Measurements from ENCODE around the gene EPGN. TPM values are rescaled to one million over a fixed set of nuclear protein-coding genes. Genes with fewer than 3 reads are reported as not detected.

The EPGN gene
- total and polyA plus RNA-seq, 2 of the 8 experiments (the other 6 are each of a cell fraction or from before 2014, with no cell fraction given) = not detected

GRCh38 chr4:74317616-74318246, 9.5 kb downstream of the EPGN start:
- no peaks in the 10 kb centered on the region for H3K79me1 ChIP-seq (ENCODE audit: low read depth, low read length)
- H3K4me1 ChIP-seq (replicated peaks in 1 of 4; ENCODE audit: control insufficient read depth in 3 of 4, insufficient read depth in 4 of 4, low read length in 3 of 4) = peaks cover 0 to 5% (median under 1%) of the 10 kb centered on the region in 4 experiments; a peak in 2 of 7 replicates
- DNase-seq (ENCODE audit: low read depth in 1 of 2, low spot score in 2 of 2) (no peak), FAIRE-seq (no peak)
- no peak overlapping the region for H2AFZ ChIP-seq (ENCODE audit: low read length)
- H2AK5ac ChIP-seq (ENCODE audit: low read depth, low read length) = no peak overlapping the region
- 91% methylated on average over 3 of the region's 3 CpGs; no CpG with 5 or more reads in 1 of the 2 experiments for WGBS, 2 experiments (ENCODE audit: extremely low coverage in 1 of 2, insufficient coverage in 1 of 2, insufficient read length in 1 of 2, insufficient replicate concordance in 2 of 2, low coverage in 1 of 2, low lambda C conversion rate in 2 of 2, missing lambda C conversion rate in 1 of 2)
- no peak overlapping the region for H2BK5ac ChIP-seq (ENCODE audit: low read depth, low read length)
- no peaks in the 10 kb centered on the region for H3K79me2 ChIP-seq (ENCODE audit: control insufficient read depth in 1 of 2, insufficient read depth in 2 of 2, low read length in 2 of 2)
- H3K23ac ChIP-seq (ENCODE audit: insufficient read length) = no peak overlapping the region
- no peak overlapping the region for H2BK15ac ChIP-seq (ENCODE audit: low read length)
- no peak overlapping the region for H3K27ac ChIP-seq (ENCODE audit: low read depth, low read length)
- CTCF ChIA-PET (ENCODE audit: partially characterized antibody) = interaction anchor here (0.7 to 5.2 kb wide), 5 partner anchors 30 to 358 kb away, joined by 3 to 42 read pairs (median 3); no protein-coding TSS in a partner anchor
- no peaks in the 10 kb centered on the region for H3K9me3 ChIP-seq (ENCODE audit: insufficient read depth in 2 of 2, low read depth in 1 of 2, low read length in 1 of 2)
- no peak overlapping the region for H3K4me2 ChIP-seq (ENCODE audit: insufficient read depth in 1 of 2, low read depth in 2 of 2, low read length in 2 of 2)
- no peak for TF ChIP-seq MAX (IDR thresholded peaks at IDR 0.05)
- TF ChIP-seq SP2 (IDR thresholded peaks at IDR 0.05; ENCODE audit: low read length) = no peak
- no peak for TF ChIP-seq EGR1 (IDR thresholded peaks at IDR 0.05; ENCODE audit: borderline replicate concordance, low read depth, low read length)
- TF ChIP-seq ZNF274 (IDR thresholded peaks at IDR 0.05; ENCODE audit: borderline replicate concordance, extremely low read depth, low read length) = no peak
- no peak for TF ChIP-seq POU5F1 (IDR thresholded peaks at IDR 0.05; ENCODE audit: low read depth, low read length)
- TF ChIP-seq ATF3 (IDR thresholded peaks at IDR 0.05; ENCODE audit: insufficient read depth, low read depth, low read length) = no peak
- no peak for TF ChIP-seq SP1 (IDR thresholded peaks at IDR 0.05; ENCODE audit: low read depth, low read length)
- H2BK120ac ChIP-seq (replicated peaks; ENCODE audit: low read depth, low read length) = no peak overlapping the region
- H2BK12ac ChIP-seq (ENCODE audit: low read depth, low read length) = no peak overlapping the region
- no peak overlapping the region for H4K8ac ChIP-seq (ENCODE audit: extremely low read depth, insufficient read depth, low read length)
- no peaks in the 10 kb centered on the region for H3K36me3 ChIP-seq (ENCODE audit: control insufficient read depth in 2 of 4, insufficient read depth in 4 of 4, low read length in 3 of 4)
- no peak overlapping the region for H4K91ac ChIP-seq (replicated peaks; ENCODE audit: insufficient read length, low read length)
- no peaks in the 10 kb centered on the region for H4K20me1 ChIP-seq (replicated peaks in 1 of 2; ENCODE audit: control insufficient read depth in 1 of 2, insufficient read depth in 2 of 2, low read length in 2 of 2)
- no peak overlapping the region for H3K14ac ChIP-seq (ENCODE audit: insufficient read length)
- no peak overlapping the region for H2BK20ac ChIP-seq (ENCODE audit: low read length)
- H3K23me2 ChIP-seq (ENCODE audit: low read depth, low read length) = no peaks in the 10 kb centered on the region
- no peak overlapping the region for H3K56ac ChIP-seq (replicated peaks; ENCODE audit: insufficient read length, low read depth, low read length)
- no peak overlapping the region for H3K18ac ChIP-seq (ENCODE audit: extremely low read depth, low read length)
- H4K5ac ChIP-seq (ENCODE audit: insufficient read length, low read depth, low read length) = no peak overlapping the region
- no peak overlapping the region for H3K9ac ChIP-seq (replicated peaks in 1 of 4; ENCODE audit: extremely low read depth in 1 of 4, low read depth in 3 of 4, low read length in 3 of 4)
- H3K4ac ChIP-seq (replicated peaks; ENCODE audit: insufficient read length, low read depth, low read length) = no peak overlapping the region
- POLR2A ChIA-PET (ENCODE audit: partially characterized antibody) = no interaction called here
- H3K27me3 ChIP-seq (replicated peaks in 1 of 4; ENCODE audit: control insufficient read depth in 3 of 4, extremely low read depth in 1 of 4, insufficient read depth in 3 of 4, low read length in 3 of 4) = no peaks in the 10 kb centered on the region
- no peak overlapping the region for H3K4me3 ChIP-seq (ENCODE audit: extremely low read depth in 1 of 4, insufficient read depth in 2 of 4, low read depth in 3 of 4, low read length in 4 of 4)

All from H1 (cell line).